DMS53 treated with DMSO at 0.1 percent for 48 hours (cell line): ENCODE measurements around the gene ENTPD8.
"Not testable (repeated sequence)": the region's sequence is repeated elsewhere in the genome, so short reads cannot be mapped to it uniquely, and the experiment has no call there.

Experiments used
- DNase-seq: peaks from one replicate; lab custom pipeline; 2025; ENCODE audit not compliant: unreplicated experiment; lab: John Stamatoyannopoulos, UW

ENTPD8 gene

GRCh38 chr9:137416006-137416562 lies 25.1 kb downstream of the ENTPD8 start:
- DNase-seq = no peak

GRCh38 chr9:137415451-137415850 lies 25.7 kb downstream of the ENTPD8 start:
- DNase-seq = no peak

GRCh38 chr9:137412431-137412830 lies 28.7 kb downstream of the ENTPD8 start:
- DNase-seq = no peak

- no peak for DNase-seq
These were observed 29.3 kb downstream of the ENTPD8 start for GRCh38 chr9:137411645-137412380.

DNA sequence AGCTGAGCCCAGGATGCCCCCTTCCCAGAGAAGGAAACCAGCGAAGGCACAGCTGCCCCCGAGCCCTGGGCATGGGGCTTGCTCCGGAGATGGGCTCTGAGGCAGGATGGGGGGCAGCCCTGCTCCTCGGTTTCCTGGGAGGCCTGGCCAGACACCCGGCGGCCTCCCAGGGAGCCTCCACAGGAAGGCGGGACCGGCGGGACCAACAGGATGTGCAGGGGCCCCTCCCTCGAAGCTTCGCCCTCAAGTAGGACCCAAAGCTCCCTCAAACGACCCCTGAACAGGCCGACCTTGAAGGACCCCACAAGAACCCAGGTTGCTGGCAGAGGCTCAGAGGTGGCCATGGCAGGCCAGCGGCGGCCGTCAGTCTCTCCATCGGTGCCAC lies 29.9 kb downstream of the ENTPD8 start:
- no peak for DNase-seq

DNA sequence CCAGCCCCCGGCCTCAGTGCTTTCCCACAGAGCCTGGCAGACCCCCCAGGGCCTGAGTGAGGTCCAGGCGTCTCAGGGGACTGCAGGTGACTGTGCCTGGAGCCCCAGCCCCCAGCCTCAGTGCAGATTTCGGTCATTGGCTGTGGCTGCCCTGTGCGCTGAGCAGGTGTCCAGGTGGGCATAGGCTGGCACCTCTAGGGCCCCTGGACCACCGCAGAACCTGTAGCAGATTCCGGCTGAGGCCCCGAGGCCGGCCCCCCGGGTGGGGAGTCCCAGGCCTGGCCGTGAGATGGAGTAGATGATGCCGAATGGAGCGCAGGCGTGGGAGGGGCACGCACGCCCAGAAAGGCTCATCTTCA lies 30.3 kb downstream of the ENTPD8 start:
- DNase-seq = no peak

DNA sequence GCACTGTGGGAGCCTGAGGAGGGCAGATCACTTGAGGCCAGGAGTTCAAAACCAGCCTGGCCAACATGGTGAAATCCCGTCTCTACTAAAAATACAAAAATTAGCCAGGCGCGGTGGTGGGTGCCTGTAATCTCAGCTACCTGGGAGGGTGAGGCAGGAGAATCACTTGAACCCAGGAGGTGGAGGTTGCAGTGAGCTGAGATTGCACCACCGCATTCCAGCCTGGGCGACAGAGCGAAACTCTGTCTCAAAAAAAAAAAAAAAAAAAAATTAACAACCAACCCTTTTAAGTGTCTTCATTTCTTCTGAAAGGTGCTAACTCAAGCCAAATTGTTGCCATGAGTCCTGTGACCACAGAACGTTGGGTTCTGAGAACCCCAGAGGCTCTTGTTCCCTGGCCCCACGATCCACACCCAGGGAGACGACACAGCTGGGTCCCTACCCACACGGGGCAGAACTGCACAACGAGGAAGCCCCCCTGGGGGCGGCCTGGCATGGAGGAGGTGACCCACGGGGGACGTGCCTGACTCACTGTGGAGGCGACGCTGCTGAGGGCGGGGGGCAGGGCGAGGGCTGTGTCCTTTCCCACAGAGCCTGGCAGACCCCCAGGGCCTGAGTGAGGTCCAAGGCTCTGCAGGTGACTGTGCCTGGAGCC lies 30.8 kb downstream of the ENTPD8 start:
- DNase-seq = not testable (repeated sequence)

DNA sequence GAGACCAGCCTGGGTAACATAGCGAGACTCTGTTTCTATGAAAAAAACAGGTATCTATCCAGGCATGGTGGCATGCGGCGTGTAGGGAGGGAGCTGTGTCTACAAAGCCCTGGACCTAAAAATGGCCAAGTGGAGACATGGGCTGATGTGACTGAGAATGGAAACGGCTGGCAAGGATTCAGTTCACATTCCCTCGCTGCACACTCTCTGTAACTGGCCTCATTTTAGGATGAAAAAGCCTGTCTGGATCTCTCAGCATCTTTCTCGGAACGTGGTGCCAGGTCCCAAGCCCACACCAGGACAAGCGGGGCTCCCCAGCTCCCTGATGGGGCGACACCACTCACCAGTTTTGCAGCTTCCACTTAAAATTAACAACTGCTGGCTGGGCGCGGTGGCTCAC lies 31.6 kb downstream of the ENTPD8 start:
- no peak for DNase-seq

DNA sequence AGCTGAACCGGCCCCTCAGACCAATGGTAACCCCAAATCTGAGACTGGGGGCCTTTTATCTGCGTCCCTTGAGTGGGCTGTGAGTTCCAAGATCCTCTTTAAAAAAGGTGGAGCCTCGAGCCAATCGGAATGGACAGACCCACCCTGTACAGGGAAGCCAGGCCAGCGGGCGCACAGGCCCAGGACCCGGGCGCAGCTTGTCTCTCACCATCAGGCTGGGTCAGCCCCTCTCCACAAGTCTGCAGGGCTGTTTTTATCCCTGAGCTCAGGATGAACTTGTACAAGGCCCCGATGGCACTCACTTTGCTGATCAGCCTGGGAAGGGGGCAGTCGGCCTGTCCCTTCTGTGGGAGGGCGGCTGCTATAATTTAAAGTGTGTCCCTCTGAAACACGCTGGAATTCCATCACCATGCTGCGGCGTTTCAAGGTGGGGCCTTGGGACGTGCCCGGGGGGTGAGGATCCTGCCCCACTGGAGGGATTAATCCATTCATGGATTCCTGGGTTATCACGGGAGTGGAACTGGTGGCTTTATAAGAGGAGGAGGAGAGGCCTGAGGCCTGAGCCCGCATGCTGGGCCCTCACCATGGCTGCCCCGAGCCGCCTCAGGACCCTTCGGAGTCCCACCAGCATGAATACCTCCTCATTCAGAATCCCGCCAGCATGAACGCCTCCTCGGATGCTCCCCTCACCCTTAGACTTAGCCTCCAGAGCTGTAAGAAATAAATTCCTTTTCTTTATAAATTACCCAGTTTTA lies 32.3 kb downstream of the ENTPD8 start:
- no peak for DNase-seq

DNA sequence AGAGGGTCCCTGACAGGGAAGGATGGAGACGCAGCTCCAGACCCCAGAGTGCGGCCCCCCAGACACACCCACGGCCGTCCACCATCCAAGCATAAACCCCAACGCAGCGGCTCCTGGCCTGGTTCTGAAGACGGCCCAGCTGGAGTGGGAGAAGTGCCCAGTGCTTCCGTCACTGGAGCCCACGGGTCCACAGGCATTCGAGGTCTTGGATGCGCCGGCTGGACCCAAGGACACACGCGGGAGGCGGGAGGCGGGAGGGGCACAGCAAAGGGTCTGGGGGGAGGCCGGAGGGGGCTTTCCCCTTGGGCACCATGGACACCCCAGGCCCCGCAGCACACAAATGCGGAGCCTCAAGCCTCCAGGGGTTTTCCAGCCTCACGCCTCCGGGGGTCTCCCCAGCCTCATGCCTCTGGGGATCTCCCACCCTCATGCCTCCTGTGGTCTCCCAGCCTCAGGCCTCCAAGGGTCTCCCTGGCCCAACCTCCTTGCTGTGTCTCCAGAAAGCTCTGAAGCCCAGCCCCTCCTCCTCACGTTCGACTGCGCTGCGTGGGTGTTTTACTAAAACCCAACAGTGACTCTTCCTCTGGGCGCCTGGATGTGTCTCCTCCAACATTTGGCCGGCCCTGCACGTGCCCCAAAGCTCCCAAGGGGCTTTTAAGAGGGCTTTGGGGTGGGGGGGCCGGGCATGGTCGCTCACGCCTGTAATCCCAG lies 33.4 kb downstream of the ENTPD8 start:
- DNase-seq = no peak

- peak; percentile 19 for DNase-seq
These were observed 34.1 kb downstream of the ENTPD8 start for GRCh38 chr9:137406876-137407589.

- DNase-seq = no peak
These were observed 34.9 kb downstream of the ENTPD8 start for GRCh38 chr9:137406085-137406760.

GRCh38 chr9:137405677-137406081 lies 35.5 kb downstream of the ENTPD8 start:
- no peak for DNase-seq

- DNase-seq = no peak
These were observed 36.1 kb downstream of the ENTPD8 start for GRCh38 chr9:137404961-137405567.

DNA sequence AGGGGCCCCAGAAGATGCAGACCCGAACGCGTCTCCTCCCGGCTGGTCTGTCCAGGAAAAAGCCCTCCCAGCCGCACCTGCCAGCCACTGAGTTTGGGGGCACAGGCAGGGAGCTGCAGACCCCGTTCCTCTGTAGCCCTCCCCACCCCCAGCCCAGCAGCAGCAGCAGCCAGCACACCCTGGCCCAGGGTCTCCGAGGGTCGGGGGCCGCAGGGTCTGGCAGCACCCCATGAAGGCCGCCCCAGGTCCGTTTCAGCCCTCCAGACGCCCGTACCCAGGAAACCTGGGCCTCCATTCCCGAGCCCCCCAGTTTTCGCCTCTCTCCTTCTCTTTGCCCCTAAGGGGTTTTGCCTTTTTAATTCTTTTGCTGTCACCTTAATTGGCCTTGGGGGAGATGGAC lies 37.9 kb downstream of the ENTPD8 start:
- DNase-seq = no peak

- no peak for DNase-seq
These were observed 38.4 kb downstream of the ENTPD8 start for GRCh38 chr9:137402746-137403145.

DNA sequence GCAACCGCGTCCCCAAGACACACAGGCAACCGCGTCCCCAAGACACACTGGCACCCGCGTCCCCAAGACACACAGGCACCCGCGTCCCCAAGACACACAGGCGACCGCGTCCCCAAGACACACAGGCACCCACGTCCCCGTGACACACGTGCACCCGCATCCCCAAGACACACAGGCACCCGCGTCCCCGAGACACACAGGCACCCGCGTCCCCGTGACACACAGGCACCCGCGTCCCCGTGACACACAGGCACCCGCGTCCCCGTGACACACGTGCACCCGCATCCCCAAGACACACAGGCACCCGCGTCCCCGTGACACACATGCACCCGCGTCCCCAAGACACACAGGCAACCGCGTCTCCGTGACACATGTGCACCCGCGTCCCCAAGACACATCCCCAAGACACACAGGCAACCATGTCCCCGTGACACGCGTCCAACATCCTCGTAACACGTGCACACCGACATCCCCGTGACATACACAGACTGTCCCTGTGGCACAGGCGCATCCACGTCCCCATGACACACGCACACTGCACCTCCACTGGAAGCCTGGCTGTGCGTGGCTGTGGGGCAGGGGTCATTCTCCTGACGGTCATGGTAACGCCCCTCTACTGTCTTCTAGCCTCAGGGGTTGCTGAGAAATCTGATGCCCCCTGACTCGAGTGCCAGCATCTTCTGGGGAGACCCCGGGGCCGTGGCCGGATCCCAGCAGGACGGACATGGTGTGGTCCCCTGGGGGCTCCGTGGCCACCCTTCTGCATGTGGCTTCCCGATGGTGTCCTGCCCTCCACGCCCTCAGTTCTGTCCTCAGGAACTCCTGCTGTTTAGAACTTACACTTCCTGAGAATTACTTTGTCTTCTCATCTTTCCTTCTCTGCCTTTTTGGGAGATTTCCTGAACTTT lies 42.3 kb downstream of the ENTPD8 start:
- DNase-seq = no peak

- DNase-seq = no peak
These were observed 43.3 kb downstream of the ENTPD8 start for GRCh38 chr9:137397675-137398423.
